Measurements from ENCODE around the gene NHSL1. TPM values are rescaled to one million over a fixed set of nuclear protein-coding genes. Genes with fewer than 3 reads are reported as not detected.
A peak's percentile ranks its signal among the peaks of the same experiment; 100 is the strongest.

NHSL1 gene
- total RNA-seq, 2 donors from 2014 or later = 16.3 to 17.5 TPM

GRCh38 chr6:138421089-138421488, 78.2 kb downstream of the NHSL1 start:
- H3K9me3 ChIP-seq (ENCODE audit: control insufficient read depth, low read length) = no peaks in the 10 kb centered on the region
- Mint-ChIP-seq H3K4me1 (peaks cover 16% of the 10 kb centered on the region), H3K9me3 (no peaks in the 10 kb centered on the region), H3K36me3 (ENCODE audit: low read depth) (peaks cover 32% of the 10 kb centered on the region), H3K4me3 (no peak overlapping the region), H3K27me3 (ENCODE audit: insufficient read depth) (no peaks in the 10 kb centered on the region), H3K27ac (no peak overlapping the region)
- WGBS, 2 experiments (ENCODE audit: insufficient coverage in 1 of 2, insufficient read length in 1 of 2) = 62 to 78% methylated on average over 3 to 6 of the region's 6 CpGs
- no peak overlapping the region for H3K27ac ChIP-seq (ENCODE audit: low read depth, low read length)
- no peak overlapping the region for H3K9ac ChIP-seq (ENCODE audit: extremely low read depth, low read length, poor library complexity, severe bottlenecking)
- peaks cover 13% of the 10 kb centered on the region for H3K4me1 ChIP-seq (ENCODE audit: control insufficient read depth, insufficient read depth, low read length)
- peaks cover 11% of the 10 kb centered on the region for H3K36me3 ChIP-seq (ENCODE audit: control insufficient read depth, insufficient read depth, low read length)
- no peak overlapping the region for H3K4me3 ChIP-seq (ENCODE audit: low read length)
- no peaks in the 10 kb centered on the region for H3K27me3 ChIP-seq (ENCODE audit: control insufficient read depth, insufficient read depth, low read length, poor library complexity, severe bottlenecking)
- no peak for DNase-seq
- TF ChIP-seq CTCF (conservative IDR thresholded peaks at IDR 0.05) = no peak

GRCh38 chr6:138420356-138420755, 78.9 kb downstream of the NHSL1 start:
- Mint-ChIP-seq H3K4me1 (peaks cover 20% of the 10 kb centered on the region), H3K4me3 (no peak overlapping the region), H3K27ac (no peak overlapping the region), H3K36me3 (ENCODE audit: low read depth) (peaks cover 29% of the 10 kb centered on the region), H3K9me3 (no peaks in the 10 kb centered on the region), H3K27me3 (ENCODE audit: insufficient read depth) (no peaks in the 10 kb centered on the region)
- Histone ChIP-seq H3K9me3 (ENCODE audit: control insufficient read depth, low read length) (no peaks in the 10 kb centered on the region), H3K9ac (ENCODE audit: extremely low read depth, low read length, poor library complexity, severe bottlenecking) (no peak overlapping the region), H3K36me3 (ENCODE audit: control insufficient read depth, insufficient read depth, low read length) (peaks cover 11% of the 10 kb centered on the region), H3K27ac (ENCODE audit: low read depth, low read length) (no peak overlapping the region), H3K4me3 (ENCODE audit: low read length) (no peak overlapping the region), H3K27me3 (ENCODE audit: control insufficient read depth, insufficient read depth, low read length, poor library complexity, severe bottlenecking) (no peaks in the 10 kb centered on the region), H3K4me1 (ENCODE audit: control insufficient read depth, insufficient read depth, low read length) (peaks cover 17% of the 10 kb centered on the region)
- TF ChIP-seq CTCF (conservative IDR thresholded peaks at IDR 0.05) = no peak
- no peak for DNase-seq
- WGBS, 2 experiments (ENCODE audit: insufficient coverage in 1 of 2, insufficient read length in 1 of 2) = 95 to 96% methylated on average over 3 to 4 of the region's 4 CpGs

- peaks cover 23% of the 10 kb centered on the region for H3K4me1 Mint-ChIP-seq
- TF ChIP-seq CTCF (conservative IDR thresholded peaks at IDR 0.05) = no peak
- Histone ChIP-seq H3K9me3 (ENCODE audit: control insufficient read depth, low read length) (no peaks in the 10 kb centered on the region), H3K9ac (ENCODE audit: extremely low read depth, low read length, poor library complexity, severe bottlenecking) (no peak overlapping the region), H3K27me3 (ENCODE audit: control insufficient read depth, insufficient read depth, low read length, poor library complexity, severe bottlenecking) (no peaks in the 10 kb centered on the region), H3K4me3 (ENCODE audit: low read length) (no peak overlapping the region), H3K36me3 (ENCODE audit: control insufficient read depth, insufficient read depth, low read length) (peaks cover 11% of the 10 kb centered on the region), H3K27ac (ENCODE audit: low read depth, low read length) (no peak overlapping the region), H3K4me1 (ENCODE audit: control insufficient read depth, insufficient read depth, low read length) (peaks cover 17% of the 10 kb centered on the region)
- H3K9me3 Mint-ChIP-seq = no peaks in the 10 kb centered on the region
- peaks cover 28% of the 10 kb centered on the region for H3K36me3 Mint-ChIP-seq (ENCODE audit: low read depth)
- WGBS, 2 experiments (ENCODE audit: insufficient coverage in 1 of 2, insufficient read length in 1 of 2) = 96 to 100% methylated on average over 3 of the region's 3 CpGs
- H3K27ac Mint-ChIP-seq = no peak overlapping the region
- H3K4me3 Mint-ChIP-seq = no peak overlapping the region
- H3K27me3 Mint-ChIP-seq (ENCODE audit: insufficient read depth) = no peaks in the 10 kb centered on the region
- DNase-seq = peak; percentile 40
These were observed 79.5 kb downstream of the NHSL1 start for GRCh38 chr6:138419766-138420165.
